Neutrophil (primary cell): ENCODE measurements around the gene CENPB.

Source experiments
- H3K27ac ChIP-seq: fragments of 200-600 bp; sonication (generic); 2 replicates; pipeline ENCODE4 v1.5.1; 2016; ENCODE audit warnings: mild to moderate bottlenecking, moderate library complexity
- H3K27me3 ChIP-seq: fragments of 200-600 bp; sonication (generic); 2 replicates; pipeline ENCODE4 v1.6.0; 2016; ENCODE audit warnings: mild to moderate bottlenecking
- H3K36me3 ChIP-seq: fragments of 200-600 bp; sonication (generic); 2 replicates; pipeline ENCODE4 v1.5.1; 2017
- H3K4me1 ChIP-seq, 2 experiments: fragments of 200-600 bp in 1 of 2; sonication (generic) in 1 of 2; 1 replicate in 1 of 2; 2 replicates in 1 of 2; pipeline versions ENCODE4 v1.5.1 to v1.6.1; 2013 to 2016; ENCODE audit warnings: low read depth in 1 of 2, low read length in 1 of 2, mild to moderate bottlenecking in 1 of 2, moderate library complexity in 1 of 2; ENCODE audit not compliant: control insufficient read depth in 1 of 2, insufficient read depth in 1 of 2
- H3K4me3 ChIP-seq, 2 experiments: fragments of 200-600 bp in 1 of 2; sonication (generic) in 1 of 2; 1 replicate in 1 of 2; 2 replicates in 1 of 2; pipeline ENCODE4 v1.5.1; 2013 to 2016; ENCODE audit warnings: low read depth in 1 of 2, low read length in 1 of 2, mild to moderate bottlenecking in 1 of 2, moderate library complexity in 1 of 2
- H3K9me3 ChIP-seq: fragments of 200-600 bp; sonication (generic); 2 replicates; pipeline ENCODE4 v1.5.1; 2016
- CTCF ChIP-seq: fragments of 200-600 bp; sonication (generic); IDR thresholded peaks from 2 replicates; pipeline ENCODE4 v1.5.1; 2016; ENCODE audit warnings: antibody characterized with exemption

The CENPB gene

GRCh38 chr20:3778976-3779375, 7.6 kb downstream of the CENPB start:
- Histone ChIP-seq H3K9me3 (no peaks in the 10 kb centered on the region), H3K4me3 (no peak overlapping the region), H3K27me3 (peaks cover 30% of the 10 kb centered on the region), H3K4me1 (peaks cover 53 to 57% of the 10 kb centered on the region in 2 experiments), H3K27ac (no peak overlapping the region), H3K36me3 (no peaks in the 10 kb centered on the region)
- TF ChIP-seq CTCF, result no peak

- H3K27ac ChIP-seq, result peak overlapping the region; percentile 20
- no peaks in the 10 kb centered on the region for H3K9me3 ChIP-seq
- H3K36me3 ChIP-seq, result no peaks in the 10 kb centered on the region
- peaks cover 30% of the 10 kb centered on the region for H3K27me3 ChIP-seq
- no peak for TF ChIP-seq CTCF
- H3K4me1 ChIP-seq, result peaks cover 53 to 57% of the 10 kb centered on the region in 2 experiments
- H3K4me3 ChIP-seq, result peak overlapping the region; percentile 59 to 80
Observed at GRCh38 chr20:3777716-3778629, 8.6 kb downstream of the CENPB start.

- H3K9me3 ChIP-seq, result no peaks in the 10 kb centered on the region
- peak overlapping the region; percentile 20 for H3K27ac ChIP-seq
- H3K27me3 ChIP-seq, result peaks cover 30% of the 10 kb centered on the region
- peaks cover 53 to 57% of the 10 kb centered on the region in 2 experiments for H3K4me1 ChIP-seq
- peak overlapping the region; percentile 59 to 80 for H3K4me3 ChIP-seq
- no peaks in the 10 kb centered on the region for H3K36me3 ChIP-seq
- TF ChIP-seq CTCF, result no peak
Observed at GRCh38 chr20:3777381-3777715, 9.2 kb downstream of the CENPB start.

- Histone ChIP-seq H3K27me3 (peaks cover 29% of the 10 kb centered on the region), H3K4me1 (peaks cover 50 to 56% of the 10 kb centered on the region in 2 experiments), H3K4me3 (no peak overlapping the region), H3K27ac (peak overlapping the region; percentile 47), H3K36me3 (no peaks in the 10 kb centered on the region), H3K9me3 (no peaks in the 10 kb centered on the region)
- no peak for TF ChIP-seq CTCF
Observed at GRCh38 chr20:3775457-3776108, 11.0 kb downstream of the CENPB start.

DNA sequence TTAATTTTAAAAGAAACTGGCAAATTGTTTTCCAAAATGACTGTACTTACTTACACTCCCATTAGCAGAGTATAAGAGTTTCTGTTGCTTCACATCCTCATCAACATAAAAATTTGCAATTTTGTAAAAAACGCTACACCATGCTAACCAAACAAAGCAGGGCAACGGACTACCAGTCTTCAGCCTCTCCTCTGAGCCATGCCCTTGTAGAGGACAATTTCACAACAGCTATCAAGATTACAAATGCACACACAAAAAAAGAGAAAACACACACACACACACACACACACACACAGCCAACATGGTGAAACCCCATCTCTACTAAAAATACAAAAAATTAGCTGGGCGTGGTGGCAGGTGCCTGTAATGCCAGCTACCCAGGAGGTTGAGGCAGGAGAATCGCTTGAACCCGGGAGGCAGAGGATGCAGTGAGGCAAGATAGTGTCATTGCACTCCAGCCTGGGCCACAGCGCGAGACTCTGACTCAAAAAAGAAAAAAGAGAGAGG, 14.9 kb downstream of the CENPB start:
- Histone ChIP-seq H3K36me3 (no peaks in the 10 kb centered on the region), H3K27me3 (no peaks in the 10 kb centered on the region), H3K4me1 (peaks cover 53 to 56% of the 10 kb centered on the region in 2 experiments), H3K9me3 (no peaks in the 10 kb centered on the region), H3K27ac (peak overlapping the region; percentile 33), H3K4me3 (no peak overlapping the region)
- TF ChIP-seq CTCF, result no peak
